Measurements from ENCODE around the gene CYP4V2. TPM values are rescaled to one million over a fixed set of nuclear protein-coding genes. Genes with fewer than 3 reads are reported as not detected.
"Not testable (repeated sequence)": the region's sequence is repeated elsewhere in the genome, so short reads cannot be mapped to it uniquely, and the experiment has no call there.

Gene CYP4V2
- polyA plus RNA-seq, 6 donors from 2014 or later, result 10.2 to 16.2 (median 14.0) TPM

DNA sequence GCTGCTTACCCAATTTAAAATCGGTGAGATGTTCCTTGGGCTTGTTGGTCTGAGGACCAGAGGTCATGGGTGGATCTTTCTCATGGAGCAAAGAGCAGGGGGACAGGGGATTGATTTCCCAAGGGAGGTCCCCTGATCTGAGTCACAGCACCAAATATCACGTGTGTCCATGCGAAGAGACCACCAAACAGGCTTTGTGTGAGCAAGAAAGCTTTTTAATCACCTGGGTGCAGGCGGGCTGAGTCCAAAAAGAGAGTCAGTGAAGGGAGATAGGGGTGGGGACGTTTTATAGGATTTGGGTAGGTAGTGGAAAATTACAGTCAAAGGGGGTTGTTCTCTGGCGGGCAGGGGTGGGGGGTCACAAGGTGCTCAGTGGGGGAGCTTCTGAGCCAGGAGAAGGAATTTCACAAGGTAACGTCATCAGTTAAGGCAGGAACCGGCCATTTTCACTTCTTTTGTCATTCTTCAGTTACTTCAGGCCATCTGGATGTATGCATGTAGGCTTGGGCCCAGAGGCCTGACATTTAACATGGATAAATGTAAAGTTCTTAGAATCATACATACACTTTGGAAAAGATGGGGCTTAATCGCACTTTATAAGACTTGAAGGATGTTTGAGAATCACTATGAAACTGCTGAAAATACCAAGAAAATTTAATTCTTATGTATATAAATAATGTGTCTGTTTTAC lies 55.8 kb downstream of the CYP4V2 start:
- H3K9me3 Mint-ChIP-seq, result peaks cover 0 to 16% (median 13%) of the 10 kb centered on the region in 7 donors
- peaks cover 0 to 15% (median 7%) of the 10 kb centered on the region in 3 donors for H3K27me3 Mint-ChIP-seq
- peaks cover 0 to 14% of the 10 kb centered on the region in 2 donors for H3K36me3 Mint-ChIP-seq
- DNase-seq; H3K4me1 Mint-ChIP-seq; ATAC-seq (ENCODE audit: low read depth in 2 of 2); H3K4me3 Mint-ChIP-seq: not testable (repeated sequence)
- H3K27ac Mint-ChIP-seq, result peak overlapping the region in 1 of 6 donors; percentile 29

GRCh38 chr4:186248643-186249042 lies 57.3 kb downstream of the CYP4V2 start:
- Mint-ChIP-seq H3K4me1 (no peaks in the 10 kb centered on the region), H3K9me3 (peaks cover 0 to 16% (median 13%) of the 10 kb centered on the region in 7 donors), H3K4me3 (no peak overlapping the region), H3K27ac (no peak overlapping the region), H3K36me3 (peaks cover 0 to 14% of the 10 kb centered on the region in 2 donors), H3K27me3 (peaks cover 0 to 15% (median 7%) of the 10 kb centered on the region in 3 donors)
- ATAC-seq (ENCODE audit: low read depth in 2 of 2) (no peak), DNase-seq (no peak)

DNA sequence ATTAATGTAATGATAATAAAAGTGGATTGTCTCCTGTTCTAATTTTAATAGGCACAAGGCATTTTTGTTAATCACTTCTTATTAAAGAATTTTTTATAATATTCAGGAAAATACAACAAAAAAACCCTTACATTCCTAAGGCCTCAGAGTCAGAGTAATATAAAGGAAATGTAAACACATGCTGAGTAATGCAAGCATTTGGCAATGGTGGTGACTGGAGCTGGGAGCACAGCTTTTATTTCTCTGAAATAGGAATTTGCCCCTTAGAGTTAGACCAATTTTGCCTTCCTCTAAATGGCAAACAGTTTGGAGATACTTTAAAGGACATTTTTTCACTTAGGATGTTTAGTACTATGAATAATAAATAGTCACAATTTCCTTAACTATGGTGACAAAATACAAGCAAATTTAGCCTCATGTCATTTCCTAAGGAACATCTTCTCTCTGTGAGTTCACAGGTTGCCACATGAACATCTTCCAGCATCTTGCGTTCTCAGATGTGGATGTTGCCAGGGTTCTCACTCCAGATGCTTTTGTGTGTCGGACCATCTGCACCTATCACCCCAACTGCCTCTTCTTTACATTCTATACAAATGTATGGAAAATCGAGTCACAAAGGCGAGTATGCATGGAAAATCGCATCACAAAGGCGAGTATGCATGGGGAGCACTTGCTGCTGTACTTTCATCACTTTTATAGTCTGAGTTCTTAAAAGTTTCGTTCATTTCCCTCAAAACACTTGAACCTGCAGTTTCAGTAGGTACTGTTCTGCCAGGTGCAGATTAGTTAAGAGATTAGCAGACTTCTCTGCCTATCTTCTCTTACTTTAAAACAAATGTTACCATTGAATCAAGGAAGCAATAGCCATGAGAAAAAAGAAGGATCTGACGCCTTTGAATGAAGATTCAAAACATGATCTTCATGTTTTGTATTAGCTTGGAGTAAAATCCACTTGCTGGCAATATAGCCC lies 58.7 kb downstream of the CYP4V2 start:
- no peak overlapping the region for H3K4me3 Mint-ChIP-seq
- peaks cover 0 to 16% (median 13%) of the 10 kb centered on the region in 7 donors for H3K9me3 Mint-ChIP-seq
- no peak overlapping the region for H3K27ac Mint-ChIP-seq
- H3K36me3 Mint-ChIP-seq, result peaks cover 0 to 14% of the 10 kb centered on the region in 2 donors
- ATAC-seq (ENCODE audit: low read depth in 2 of 2), result no peak
- H3K4me1 Mint-ChIP-seq, result no peaks in the 10 kb centered on the region
- peaks cover 0 to 15% (median 7%) of the 10 kb centered on the region in 3 donors for H3K27me3 Mint-ChIP-seq
- no peak for DNase-seq

DNA sequence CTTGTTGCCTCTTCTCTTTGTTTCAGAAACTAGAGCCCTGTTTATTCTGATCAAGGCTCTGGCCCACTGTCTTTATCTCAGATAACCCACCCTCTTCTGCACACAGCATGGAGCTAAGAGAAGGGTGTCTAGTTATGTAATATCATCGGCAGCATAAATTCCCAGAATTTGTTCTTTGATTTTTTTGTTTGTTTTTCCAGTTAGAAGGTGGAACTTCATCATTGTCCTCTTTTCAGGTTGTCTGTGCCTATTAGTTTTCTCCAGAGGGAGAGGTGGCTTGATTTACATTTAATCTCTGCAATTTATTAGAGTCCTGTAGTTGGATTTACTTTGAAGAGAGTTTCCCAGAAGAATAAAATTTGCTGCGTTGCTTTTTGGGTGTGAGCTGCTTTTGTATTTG lies 59.4 kb downstream of the CYP4V2 start:
- H3K27me3 Mint-ChIP-seq, result peaks cover 0 to 14% (median 7%) of the 10 kb centered on the region in 3 donors
- no peak overlapping the region for H3K4me3 Mint-ChIP-seq
- no peak for DNase-seq
- ATAC-seq (ENCODE audit: low read depth in 2 of 2), result no peak
- no peak overlapping the region for H3K27ac Mint-ChIP-seq
- peaks cover 0 to 14% (median 9%) of the 10 kb centered on the region in 7 donors for H3K9me3 Mint-ChIP-seq
- peaks cover 0 to 12% of the 10 kb centered on the region in 2 donors for H3K36me3 Mint-ChIP-seq
- no peaks in the 10 kb centered on the region for H3K4me1 Mint-ChIP-seq

- H3K4me1 Mint-ChIP-seq, result no peaks in the 10 kb centered on the region
- peaks cover 0 to 1% (median 0%) of the 10 kb centered on the region in 7 donors for H3K9me3 Mint-ChIP-seq
- ATAC-seq (ENCODE audit: low read depth in 2 of 2) (no peak), DNase-seq (no peak)
- H3K27ac Mint-ChIP-seq, result no peak overlapping the region
- no peaks in the 10 kb centered on the region for H3K27me3 Mint-ChIP-seq
- H3K4me3 Mint-ChIP-seq, result no peak overlapping the region
- H3K36me3 Mint-ChIP-seq, result no peaks in the 10 kb centered on the region
These were observed 63.8 kb downstream of the CYP4V2 start for GRCh38 chr4:186255122-186255521.

DNA sequence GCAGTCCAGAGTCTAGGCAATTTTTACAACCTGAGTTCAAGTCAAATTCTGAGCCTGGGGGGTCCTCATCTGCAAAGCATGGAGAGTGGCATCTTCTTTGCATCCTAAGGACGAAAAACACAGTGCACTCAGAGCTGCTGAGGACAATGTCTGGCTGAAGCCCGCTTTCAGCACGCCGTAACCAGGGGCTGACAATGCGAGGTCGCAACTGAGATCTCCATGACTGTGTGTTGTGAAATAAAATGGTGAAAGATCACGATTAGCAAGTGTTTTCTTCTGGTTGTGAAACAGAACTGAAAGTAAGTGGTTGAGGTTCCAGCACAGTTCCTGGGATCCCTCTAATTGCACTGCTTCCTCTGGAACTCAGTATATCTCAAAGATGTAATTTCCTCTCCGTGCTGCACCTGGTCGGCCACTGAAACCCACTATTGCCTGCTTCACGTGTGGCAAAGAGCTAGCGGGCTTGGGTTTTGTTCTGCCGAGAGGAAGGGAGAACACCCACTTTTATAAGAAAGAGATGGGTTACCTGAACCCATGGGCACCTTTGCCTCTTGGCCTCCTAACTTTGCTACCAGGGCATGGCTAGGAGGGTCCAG lies 66.9 kb downstream of the CYP4V2 start:
- DNase-seq (no peak), ATAC-seq (ENCODE audit: low read depth in 2 of 2) (no peak)
- Mint-ChIP-seq H3K36me3 (no peaks in the 10 kb centered on the region), H3K9me3 (peaks cover 0 to 4% (median 0%) of the 10 kb centered on the region in 7 donors), H3K27me3 (peaks cover 0 to 12% (median 4%) of the 10 kb centered on the region in 3 donors), H3K27ac (peak overlapping the region in 1 of 6 donors; percentile 30), H3K4me3 (no peak overlapping the region), H3K4me1 (no peaks in the 10 kb centered on the region)

DNA sequence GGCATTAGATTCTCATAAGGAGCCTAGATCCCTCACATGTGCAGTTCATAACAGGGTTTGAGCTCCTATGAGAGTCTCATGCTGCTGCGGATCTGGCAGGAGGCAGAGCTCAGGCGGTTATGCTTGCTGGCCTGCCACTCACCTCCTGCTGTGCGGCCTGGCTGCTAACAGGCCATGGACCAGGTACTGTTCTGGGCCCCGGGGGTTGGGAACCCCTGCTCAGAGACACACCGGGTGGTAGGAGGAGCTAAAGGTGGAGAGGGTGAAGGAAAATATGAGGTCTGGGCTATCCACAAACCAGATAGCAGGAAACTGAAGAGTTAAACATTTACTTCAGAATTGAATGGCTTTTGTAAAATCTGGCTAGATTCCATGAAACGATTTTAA lies 68.7 kb downstream of the CYP4V2 start:
- ATAC-seq (ENCODE audit: low read depth in 2 of 2) (no peak), DNase-seq (no peak)
- H3K4me1 Mint-ChIP-seq, result no peaks in the 10 kb centered on the region
- H3K27ac Mint-ChIP-seq, result no peak overlapping the region
- H3K36me3 Mint-ChIP-seq, result no peaks in the 10 kb centered on the region
- no peak overlapping the region for H3K4me3 Mint-ChIP-seq
- peaks cover 3 to 26% (median 11%) of the 10 kb centered on the region in 3 donors for H3K27me3 Mint-ChIP-seq
- peaks cover 0 to 4% (median 0%) of the 10 kb centered on the region in 7 donors for H3K9me3 Mint-ChIP-seq

Other genes with a start within 250 kb of the CYP4V2 start
- under 1 TPM in 1 of 6 donors, not detected in 5; 0.47 TPM for gene TLR3, start 122.4 kb upstream of the CYP4V2 start, polyA plus RNA-seq (ENCODE audit: low read depth in 6 of 6)
- gene FAM149A, start 86.9 kb upstream of the CYP4V2 start, polyA plus RNA-seq (ENCODE audit: low read depth in 6 of 6), result not detected
- under 1 TPM in 1 of 6 donors, not detected in 5; 1.00 TPM for gene KLKB1, start 35.9 kb downstream of the CYP4V2 start, polyA plus RNA-seq (ENCODE audit: low read depth in 6 of 6)
- gene F11, start 74.6 kb downstream of the CYP4V2 start, polyA plus RNA-seq (ENCODE audit: low read depth in 6 of 6), result not detected